Activated CD8-positive, alpha-beta memory T cell treated with anti-CD3 and anti-CD28 coated beads, Interleukin-2, amount 50 U/mL, for 24 hours (primary cell): ENCODE results near the gene ACSL1.
A peak's percentile ranks its signal among the peaks of the same experiment; 100 is the strongest.
"Not testable (repeated sequence)": the region's sequence is repeated elsewhere in the genome, so short reads cannot be mapped to it uniquely, and the experiment has no call there.

Experiments
- DNase-seq: peaks from one replicate; pipeline ENCODE4 v3.0.0-alpha.2; 2020; ENCODE audit errors: extremely low read depth

ACSL1 gene

GRCh38 chr4:184825896-184826690 lies at the start of gene ACSL1:
TSS of gene ACSL1 (minus strand) at chr4:184825968. CDS start at chr4:184803514, 22,454 bp downstream.
- peak; percentile 28 for DNase-seq

- DNase-seq: no peak
Observed at GRCh38 chr4:184873054-184873453, 47.3 kb upstream of the ACSL1 start.

DNA sequence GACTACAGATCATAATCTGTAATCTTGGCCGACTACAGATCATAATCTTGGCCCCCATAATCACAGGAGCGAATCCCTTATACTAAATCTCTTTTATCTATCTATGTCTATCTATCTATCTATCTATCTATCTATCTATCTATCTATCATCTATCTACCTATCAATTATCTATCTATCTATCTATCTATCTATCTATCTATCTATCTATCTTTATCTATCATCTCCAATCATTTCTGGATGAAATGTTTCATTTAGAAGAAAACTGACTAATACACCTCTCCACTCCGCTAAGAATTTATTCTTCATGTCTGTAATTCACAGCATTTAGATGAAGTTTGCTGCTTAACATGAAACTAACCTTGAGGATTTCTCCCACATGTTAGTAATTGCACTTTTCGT lies 45.0 kb upstream of the ACSL1 start:
- DNase-seq: no peak

DNA sequence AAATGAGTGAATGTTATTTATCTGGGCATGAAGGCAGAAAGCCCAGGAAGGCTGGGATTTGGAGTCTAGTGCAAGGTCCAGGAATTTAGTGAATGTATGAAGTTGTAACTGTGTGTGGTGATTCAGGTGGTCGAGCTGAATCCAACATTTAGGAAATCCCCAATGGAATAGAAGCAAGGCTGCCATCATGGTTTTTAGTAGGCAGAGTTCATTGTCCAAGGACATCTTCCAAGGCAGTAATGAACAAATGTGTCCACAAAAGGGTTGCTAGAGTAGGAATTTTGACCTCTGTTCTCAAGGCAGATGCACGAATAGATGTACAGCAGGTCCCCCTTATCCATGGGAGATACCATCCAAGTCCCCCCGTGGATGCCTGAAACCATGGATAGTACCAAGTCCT lies 42.9 kb upstream of the ACSL1 start:
- DNase-seq: no peak

DNA sequence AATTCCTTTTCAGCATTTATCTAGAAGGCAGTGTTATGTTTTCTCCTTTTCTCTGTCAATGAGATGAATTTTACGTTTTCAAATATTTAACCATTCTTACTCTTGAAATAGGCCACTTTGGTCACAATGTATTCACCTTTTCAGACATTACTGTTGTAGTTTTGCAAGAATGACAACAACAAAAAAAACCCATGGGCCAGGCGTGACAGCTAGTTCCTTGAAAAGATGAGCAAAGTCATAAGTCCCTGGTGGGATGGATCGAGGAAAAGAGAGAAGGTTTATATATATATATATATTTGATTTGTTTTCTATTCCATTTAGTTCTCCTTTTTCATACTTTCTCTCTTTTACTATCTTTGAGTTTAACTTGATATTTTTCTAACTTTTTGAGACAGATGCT lies 38.1 kb upstream of the ACSL1 start:
- no peak for DNase-seq

DNA sequence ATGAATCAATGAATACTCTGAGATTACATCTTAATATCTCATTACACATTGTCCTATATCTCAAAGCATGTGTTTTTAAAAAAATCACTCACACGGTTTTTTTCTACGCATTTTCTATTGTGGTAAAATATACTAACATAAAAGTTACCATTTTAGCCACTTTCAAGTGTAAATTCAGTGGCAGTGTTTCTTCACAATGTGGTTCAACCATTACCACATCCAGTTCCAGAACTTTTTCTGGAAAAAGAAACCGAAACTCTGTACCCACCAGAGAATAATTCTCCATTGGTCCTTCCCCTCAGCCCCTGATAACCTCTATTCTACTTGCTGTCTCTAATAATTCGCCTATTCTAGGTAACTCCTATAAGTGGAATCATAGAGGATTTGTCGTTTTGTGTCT lies 35.3 kb upstream of the ACSL1 start:
- no peak for DNase-seq

DNA sequence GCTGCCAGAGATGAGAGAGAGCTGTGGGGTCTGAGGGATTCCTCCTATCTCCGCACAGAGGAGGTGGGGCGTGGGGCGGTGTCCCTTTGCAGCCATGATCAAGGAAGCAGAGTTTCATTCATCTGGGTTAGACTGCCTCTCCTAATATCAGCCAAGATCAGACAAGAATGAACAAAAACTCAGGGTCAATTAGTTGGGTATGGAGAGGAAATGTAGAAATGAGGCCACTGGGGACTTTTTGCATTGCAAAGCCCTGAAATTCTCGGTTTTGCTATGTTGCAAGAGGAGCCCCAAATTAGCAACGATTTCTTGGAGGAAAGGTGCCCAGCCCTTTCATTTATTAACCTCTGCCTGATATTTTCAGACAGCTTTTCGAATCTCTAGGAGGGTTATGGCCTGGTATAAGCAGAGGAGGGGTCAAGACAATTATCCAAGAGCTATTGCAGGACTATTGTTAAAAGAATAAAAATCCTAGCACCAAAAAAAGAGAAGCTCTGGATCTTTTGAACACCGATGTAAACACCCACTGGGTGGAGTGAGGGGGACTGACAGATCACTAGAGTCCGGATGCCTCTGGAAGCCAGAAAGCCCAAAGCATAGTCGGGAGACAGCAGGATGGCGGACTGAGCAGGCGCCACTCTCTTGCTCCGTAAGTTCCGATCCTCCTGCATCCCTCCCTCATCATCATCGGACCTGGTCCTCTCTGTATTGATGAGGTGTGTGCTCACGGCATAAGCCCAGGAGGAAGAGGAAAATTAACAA lies 34.4 kb upstream of the ACSL1 start:
- no peak for DNase-seq

DNA sequence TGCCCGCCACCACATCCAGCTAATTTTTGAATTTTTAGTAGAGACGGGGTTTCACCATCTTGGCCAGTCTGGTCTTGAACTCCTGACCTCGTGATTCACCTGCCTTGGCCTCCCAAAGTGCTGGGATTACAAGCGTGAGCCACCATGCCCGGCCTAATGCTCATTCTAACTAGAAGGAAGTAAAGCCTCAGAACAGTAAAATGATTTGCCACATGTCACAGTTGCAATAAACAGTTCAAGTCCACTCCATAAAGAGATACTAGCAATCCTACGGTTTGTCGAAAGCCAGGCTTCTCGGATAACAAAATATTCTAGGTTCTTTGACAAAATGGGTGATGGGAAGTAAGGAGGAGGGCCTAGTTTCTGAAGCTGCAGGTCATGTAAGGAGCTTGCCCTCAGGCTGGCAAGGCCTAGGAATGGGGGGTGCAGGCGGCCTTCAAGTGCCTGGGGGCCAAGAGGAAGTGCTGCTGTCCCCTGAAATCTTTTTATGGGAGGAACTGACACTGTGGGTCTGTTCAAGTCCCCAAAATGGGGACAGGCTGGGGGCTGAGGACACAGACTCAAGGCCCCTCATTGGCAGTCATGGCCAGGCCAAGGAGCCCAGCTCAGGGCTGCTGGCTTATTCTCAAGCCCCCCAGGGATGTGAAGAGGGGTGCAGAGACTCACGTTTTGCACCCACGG lies 31.8 kb upstream of the ACSL1 start:
- DNase-seq: no peak

GRCh38 chr4:184856277-184856609 lies 30.5 kb upstream of the ACSL1 start:
- DNase-seq: no peak

GRCh38 chr4:184854673-184855072 lies 28.9 kb upstream of the ACSL1 start:
- no peak for DNase-seq

DNA sequence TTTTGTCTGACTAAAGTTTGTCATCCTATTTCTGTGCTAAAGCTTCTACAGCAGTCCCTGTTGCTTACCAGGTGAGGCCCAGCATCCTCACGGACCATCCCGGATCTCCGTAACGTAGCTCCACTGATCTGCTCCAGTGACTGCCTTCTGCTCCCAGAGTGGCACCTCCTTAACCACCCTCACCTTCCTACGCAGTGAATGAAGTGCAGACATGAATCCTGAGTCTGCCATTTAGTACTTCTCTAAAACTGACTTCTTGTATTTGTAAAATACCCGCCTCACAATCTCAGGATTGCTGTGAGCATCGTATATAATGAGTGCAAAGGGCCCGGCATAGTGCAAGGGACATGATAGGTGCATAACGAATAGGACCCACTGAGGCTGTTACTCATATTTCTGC lies 27.7 kb upstream of the ACSL1 start:
- no peak for DNase-seq

- DNase-seq: no peak
Observed at GRCh38 chr4:184851886-184852285, 26.1 kb upstream of the ACSL1 start.

DNA sequence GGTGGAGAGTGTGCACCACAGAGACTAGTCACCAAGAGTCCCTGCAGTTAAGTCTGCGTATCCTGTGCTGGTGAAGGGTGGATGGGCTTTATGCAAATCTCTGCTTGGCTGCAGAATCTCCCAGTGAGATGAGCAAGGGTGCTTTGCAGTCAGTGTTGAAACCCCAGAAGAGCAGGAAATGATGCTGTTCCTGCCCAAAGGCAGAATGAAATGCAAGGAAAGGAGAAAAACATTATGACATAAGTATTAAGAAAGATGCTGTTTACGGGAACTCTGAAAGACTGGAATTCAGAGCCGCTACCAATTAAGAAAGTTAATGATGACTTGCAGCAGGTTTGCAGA lies 25.4 kb upstream of the ACSL1 start:
- no peak for DNase-seq

GRCh38 chr4:184850431-184851199 lies 24.8 kb upstream of the ACSL1 start:
- DNase-seq: no peak

GRCh38 chr4:184850018-184850417 lies 24.2 kb upstream of the ACSL1 start:
- DNase-seq: no peak

DNA sequence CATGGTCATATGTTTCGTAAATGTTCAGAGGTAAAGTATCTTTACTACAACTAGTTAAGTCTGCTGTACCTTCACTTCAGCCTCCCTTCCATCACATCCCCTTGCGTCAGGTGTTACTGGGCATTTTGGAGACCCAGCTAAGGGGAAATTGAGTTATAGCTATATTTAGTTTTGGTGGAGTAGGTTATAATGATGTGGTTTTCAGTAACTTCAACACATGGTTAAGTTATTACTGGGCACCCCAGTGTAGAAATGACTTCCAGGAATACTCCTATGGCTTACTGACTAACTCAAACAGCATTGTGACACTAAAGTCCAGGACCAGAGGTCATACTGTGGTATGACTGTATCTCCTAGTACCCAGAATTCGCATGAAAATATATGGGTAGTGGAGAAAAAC lies 23.4 kb upstream of the ACSL1 start:
- DNase-seq: no peak

DNA sequence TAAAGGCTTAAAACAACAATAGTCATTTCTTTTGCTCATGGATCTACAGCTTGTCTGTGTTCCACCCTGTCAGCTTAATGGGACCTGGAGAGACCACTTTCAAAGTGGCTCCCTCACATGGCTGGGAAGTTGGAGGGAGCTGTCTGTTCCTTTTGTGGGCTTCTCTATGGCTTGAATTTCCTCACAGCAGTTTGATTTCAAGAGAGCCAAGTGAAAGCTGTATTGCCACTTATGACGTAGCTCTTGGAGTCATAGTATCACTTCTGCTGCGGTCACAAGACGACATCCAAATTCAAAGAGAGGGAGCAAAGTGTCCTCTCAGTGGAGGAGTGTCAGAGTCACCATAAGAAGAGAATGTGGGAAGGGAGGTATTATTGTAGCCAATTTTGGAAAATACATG lies 22.7 kb upstream of the ACSL1 start:
- no peak for DNase-seq

GRCh38 chr4:184846531-184846930 lies 20.8 kb upstream of the ACSL1 start:
- DNase-seq: no peak

DNA sequence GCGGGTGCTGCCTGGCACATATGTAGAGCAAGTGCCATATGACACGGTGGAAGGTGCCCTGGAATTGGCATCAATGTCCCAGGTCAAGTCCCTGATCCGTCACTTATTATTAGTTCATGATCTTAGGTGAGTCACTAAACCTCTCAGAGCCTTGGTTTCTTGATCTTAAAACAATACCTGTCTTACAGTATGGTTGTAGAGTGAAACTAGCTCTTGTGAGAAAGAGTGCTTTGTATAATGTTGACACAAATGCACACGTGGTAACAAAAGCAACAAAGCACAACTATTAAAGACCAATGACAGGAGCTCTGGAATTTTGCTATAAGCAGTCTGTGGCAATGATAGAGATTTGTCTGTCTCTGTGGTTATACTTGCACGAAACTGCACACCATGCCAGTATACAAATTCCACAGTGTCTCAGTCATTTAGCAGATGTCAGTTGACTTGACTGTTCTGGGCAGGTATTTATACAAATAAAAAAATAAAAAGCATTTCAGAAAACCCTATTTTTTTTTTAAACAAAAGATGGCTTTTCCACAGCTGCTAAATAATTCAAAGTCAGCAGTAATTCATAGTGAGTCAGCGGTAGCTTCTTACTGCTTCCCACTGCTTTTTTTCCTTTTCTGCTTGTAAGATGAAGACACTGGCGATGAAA lies 19.7 kb upstream of the ACSL1 start:
- DNase-seq: no peak

DNA sequence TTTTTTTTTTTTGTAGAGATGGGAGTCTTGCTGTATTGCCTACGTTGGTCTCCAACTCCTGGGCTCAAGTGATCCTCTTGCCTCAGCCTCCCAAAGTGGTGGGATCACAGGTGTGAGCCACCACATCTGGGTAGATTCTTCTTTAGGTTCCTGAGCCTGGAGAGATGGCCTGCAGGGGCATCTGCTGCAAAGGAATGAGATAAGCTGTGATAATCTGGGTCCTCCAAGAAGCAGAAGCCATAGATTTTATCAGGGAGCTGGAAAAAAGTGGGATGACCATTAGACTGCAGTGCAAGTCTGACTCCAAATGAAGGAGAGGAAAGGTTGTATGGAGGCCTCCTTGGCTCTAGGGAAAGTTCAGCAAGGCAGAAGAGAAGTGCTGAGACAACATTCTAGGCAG lies 19.0 kb upstream of the ACSL1 start:
- no peak for DNase-seq

DNA sequence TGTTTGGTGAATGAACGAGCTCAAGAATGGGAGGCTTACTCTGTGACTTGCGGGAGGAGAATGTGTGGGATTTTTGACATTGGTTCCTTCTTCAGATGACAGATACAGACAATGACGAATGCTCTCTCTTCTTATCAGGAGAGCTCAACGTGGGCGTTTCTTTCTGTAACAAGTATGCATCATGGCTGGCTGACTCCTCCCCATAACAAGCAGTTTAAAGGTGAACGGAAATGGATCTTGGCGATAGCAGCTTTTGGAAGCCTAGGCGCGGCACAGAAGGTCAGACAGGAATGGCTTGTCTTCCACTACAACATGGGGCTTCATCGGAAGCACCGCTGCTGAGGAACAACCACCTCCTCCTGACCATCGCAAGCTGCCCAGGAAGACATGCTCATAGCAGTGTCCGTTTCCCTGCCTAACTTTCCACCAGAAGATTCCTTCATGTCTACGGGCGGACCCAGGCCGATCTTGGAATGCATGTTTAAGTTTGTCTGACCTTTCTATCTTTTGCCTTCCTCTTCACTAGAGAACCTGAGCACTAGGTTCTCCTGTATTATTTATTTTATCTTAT lies 18.3 kb upstream of the ACSL1 start:
- DNase-seq: no peak

DNA sequence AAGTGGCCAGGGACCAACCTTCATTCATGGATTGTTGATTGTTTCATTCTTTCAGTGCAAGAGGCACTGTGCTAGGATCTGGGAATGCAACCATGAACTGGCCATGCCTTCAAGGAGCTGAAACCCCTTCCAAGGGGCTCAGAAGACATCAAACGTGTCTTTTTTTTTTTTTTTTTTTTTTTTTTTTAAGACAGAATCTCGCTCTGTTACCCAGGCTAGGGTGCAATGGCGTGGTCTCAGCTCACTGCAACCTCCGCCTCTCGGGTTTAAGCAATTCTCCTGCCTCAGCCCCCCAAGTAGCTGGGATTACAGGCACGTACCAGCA lies 13.3 kb upstream of the ACSL1 start:
- not testable (repeated sequence) for DNase-seq
